NB4 (cell line): ENCODE measurements around the gene XAF1.

ENCODE experiments used
- MYC ChIP-seq: IDR thresholded peaks from 2 replicates; pipeline ENCODE4 v1.6.1; 2011; ENCODE audit warnings: low read depth, low read length
- POLR2A ChIP-seq: IDR thresholded peaks from 2 replicates; pipeline ENCODE4 v1.6.1; 2011; ENCODE audit warnings: mild to moderate bottlenecking; ENCODE audit not compliant: insufficient read length; ENCODE audit errors: extremely low read depth
- TF ChIP-seq, protein P1 (sequence below): IDR thresholded peaks from one replicate; pipeline ENCODE4 v1.5.1; 2012; ENCODE audit warnings: low read depth, low read length
- TF ChIP-seq, protein P2 (sequence below): IDR thresholded peaks from 2 replicates; pipeline ENCODE4 v1.6.1; 2011; ENCODE audit warnings: low read depth, low read length

DNA sequence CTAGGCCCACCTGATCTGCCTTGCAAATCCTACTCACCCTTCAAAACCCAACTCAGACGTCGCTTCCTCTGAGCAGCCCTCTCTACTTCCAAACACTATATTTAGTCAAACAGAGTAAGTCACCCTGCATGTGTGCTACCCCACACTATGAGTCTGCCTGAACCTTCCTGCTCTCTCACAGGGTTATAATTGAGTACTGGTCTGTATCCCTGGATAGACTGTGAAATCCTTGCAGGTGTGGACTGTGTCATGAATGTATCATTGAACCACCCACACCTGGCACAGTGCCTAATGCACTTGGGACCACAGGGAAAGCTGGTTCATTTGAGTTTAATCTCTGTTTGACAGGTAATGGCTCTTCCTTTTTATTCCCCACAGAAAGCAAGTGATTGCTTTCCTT lies 23.6 kb downstream of the XAF1 start:
- TF ChIP-seq POLR2A (no peak), MYC (no peak)
- TF ChIP-seq, protein P1, sequence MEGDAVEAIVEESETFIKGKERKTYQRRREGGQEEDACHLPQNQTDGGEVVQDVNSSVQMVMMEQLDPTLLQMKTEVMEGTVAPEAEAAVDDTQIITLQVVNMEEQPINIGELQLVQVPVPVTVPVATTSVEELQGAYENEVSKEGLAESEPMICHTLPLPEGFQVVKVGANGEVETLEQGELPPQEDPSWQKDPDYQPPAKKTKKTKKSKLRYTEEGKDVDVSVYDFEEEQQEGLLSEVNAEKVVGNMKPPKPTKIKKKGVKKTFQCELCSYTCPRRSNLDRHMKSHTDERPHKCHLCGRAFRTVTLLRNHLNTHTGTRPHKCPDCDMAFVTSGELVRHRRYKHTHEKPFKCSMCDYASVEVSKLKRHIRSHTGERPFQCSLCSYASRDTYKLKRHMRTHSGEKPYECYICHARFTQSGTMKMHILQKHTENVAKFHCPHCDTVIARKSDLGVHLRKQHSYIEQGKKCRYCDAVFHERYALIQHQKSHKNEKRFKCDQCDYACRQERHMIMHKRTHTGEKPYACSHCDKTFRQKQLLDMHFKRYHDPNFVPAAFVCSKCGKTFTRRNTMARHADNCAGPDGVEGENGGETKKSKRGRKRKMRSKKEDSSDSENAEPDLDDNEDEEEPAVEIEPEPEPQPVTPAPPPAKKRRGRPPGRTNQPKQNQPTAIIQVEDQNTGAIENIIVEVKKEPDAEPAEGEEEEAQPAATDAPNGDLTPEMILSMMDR: no peak
- TF ChIP-seq, protein P2, sequence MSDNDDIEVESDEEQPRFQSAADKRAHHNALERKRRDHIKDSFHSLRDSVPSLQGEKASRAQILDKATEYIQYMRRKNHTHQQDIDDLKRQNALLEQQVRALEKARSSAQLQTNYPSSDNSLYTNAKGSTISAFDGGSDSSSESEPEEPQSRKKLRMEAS: no peak
